ENCODE measurements around the gene PLVAP. TPM values are rescaled to one million over a fixed set of nuclear protein-coding genes. Genes with fewer than 3 reads are reported as not detected.
"Not testable (repeated sequence)": the region's sequence is repeated elsewhere in the genome, so short reads cannot be mapped to it uniquely, and the experiment has no call there.

PLVAP gene
- total RNA-seq, 1 experiment from 2014 or later = not detected

GRCh38 chr19:17378271-17378670 is 1.1 kb upstream of the PLVAP start:
- DNase-seq = no peak
- no peaks in the 10 kb centered on the region for H3K4me1 Mint-ChIP-seq (ENCODE audit: low read depth, unreplicated experiment)
- H3K4me3 ChIP-seq (ENCODE audit: low read depth, low read length) = no peak overlapping the region
- no peak for TF ChIP-seq CTCF (IDR thresholded peaks at IDR 0.05; ENCODE audit: insufficient read depth in 1 of 2, low read depth in 1 of 2, low read length in 1 of 2, severe bottlenecking in 1 of 2, unreplicated experiment in 1 of 2)
- H3K36me3 Mint-ChIP-seq (ENCODE audit: insufficient read depth, unreplicated experiment) = no peaks in the 10 kb centered on the region
- H3K9me3 ChIP-seq = no peaks in the 10 kb centered on the region
- no peaks in the 10 kb centered on the region for H3K9me3 Mint-ChIP-seq (ENCODE audit: unreplicated experiment)
- no peaks in the 10 kb centered on the region for H3K36me3 ChIP-seq (ENCODE audit: control insufficient read depth, insufficient read depth, low read length)
- H3K27me3 Mint-ChIP-seq (ENCODE audit: insufficient read depth, unreplicated experiment) = no peaks in the 10 kb centered on the region
- H3K27me3 ChIP-seq (replicated peaks; ENCODE audit: control insufficient read depth, insufficient read depth, low read length) = no peaks in the 10 kb centered on the region
- ChIA-PET POLR2A (no interaction called here), CTCF (no interaction called here)
- intact Hi-C loops (cut with micrococcal nuclease; ENCODE audit: unreplicated experiment) = no loop called here
- no TSS peak for BruUV-seq (replicated peaks)
- no peaks in the 10 kb centered on the region for H3K4me1 ChIP-seq
- H3K4me3 Mint-ChIP-seq (ENCODE audit: unreplicated experiment) = no peak overlapping the region
- H3K27ac Mint-ChIP-seq (ENCODE audit: unreplicated experiment) = no peak overlapping the region

GRCh38 chr19:17370026-17370587 is 7.0 kb downstream of the PLVAP start:
- no peak overlapping the region for H3K4me3 ChIP-seq (ENCODE audit: low read depth, low read length)
- intact Hi-C loops (cut with micrococcal nuclease; ENCODE audit: unreplicated experiment) = no loop called here
- POLR2A ChIA-PET = no interaction called here
- Mint-ChIP-seq H3K4me1 (ENCODE audit: low read depth, unreplicated experiment) (no peaks in the 10 kb centered on the region), H3K9me3 (ENCODE audit: unreplicated experiment) (no peaks in the 10 kb centered on the region), H3K4me3 (ENCODE audit: unreplicated experiment) (no peak overlapping the region), H3K36me3 (ENCODE audit: insufficient read depth, unreplicated experiment) (no peaks in the 10 kb centered on the region), H3K27me3 (ENCODE audit: insufficient read depth, unreplicated experiment) (no peaks in the 10 kb centered on the region), H3K27ac (ENCODE audit: unreplicated experiment) (no peak overlapping the region)
- no peaks in the 10 kb centered on the region for H3K4me1 ChIP-seq
- no TSS peak for BruUV-seq (replicated peaks)
- TF ChIP-seq CTCF (IDR thresholded peaks at IDR 0.05; ENCODE audit: insufficient read depth in 1 of 2, low read depth in 1 of 2, low read length in 1 of 2, severe bottlenecking in 1 of 2, unreplicated experiment in 1 of 2) = no peak
- H3K27me3 ChIP-seq (replicated peaks; ENCODE audit: control insufficient read depth, insufficient read depth, low read length) = no peaks in the 10 kb centered on the region
- no peaks in the 10 kb centered on the region for H3K36me3 ChIP-seq (ENCODE audit: control insufficient read depth, insufficient read depth, low read length)
- H3K9me3 ChIP-seq = no peaks in the 10 kb centered on the region
- CTCF ChIA-PET = no interaction called here
- no peak for DNase-seq

GRCh38 chr19:17365361-17365760 is 11.8 kb downstream of the PLVAP start:
- Mint-ChIP-seq H3K4me1 (ENCODE audit: low read depth, unreplicated experiment) (no peaks in the 10 kb centered on the region), H3K9me3 (ENCODE audit: unreplicated experiment) (no peaks in the 10 kb centered on the region), H3K4me3 (ENCODE audit: unreplicated experiment) (no peak overlapping the region), H3K36me3 (ENCODE audit: insufficient read depth, unreplicated experiment) (no peaks in the 10 kb centered on the region), H3K27ac (ENCODE audit: unreplicated experiment) (no peak overlapping the region), H3K27me3 (ENCODE audit: insufficient read depth, unreplicated experiment) (peaks cover 8% of the 10 kb centered on the region)
- ChIA-PET CTCF (no interaction called here), POLR2A (no interaction called here)
- no peaks in the 10 kb centered on the region for H3K4me1 ChIP-seq
- H3K27me3 ChIP-seq (replicated peaks; ENCODE audit: control insufficient read depth, insufficient read depth, low read length) = no peaks in the 10 kb centered on the region
- no peak for DNase-seq
- intact Hi-C loops (cut with micrococcal nuclease; ENCODE audit: unreplicated experiment) = no loop called here
- no peak overlapping the region for H3K4me3 ChIP-seq (ENCODE audit: low read depth, low read length)
- no peaks in the 10 kb centered on the region for H3K36me3 ChIP-seq (ENCODE audit: control insufficient read depth, insufficient read depth, low read length)
- no peak for TF ChIP-seq CTCF (IDR thresholded peaks at IDR 0.05; ENCODE audit: insufficient read depth in 1 of 2, low read depth in 1 of 2, low read length in 1 of 2, severe bottlenecking in 1 of 2, unreplicated experiment in 1 of 2)
- no peaks in the 10 kb centered on the region for H3K9me3 ChIP-seq
- no TSS peak for BruUV-seq (replicated peaks)

GRCh38 chr19:17363852-17364605 is 13.1 kb downstream of the PLVAP start:
- intact Hi-C loops (cut with micrococcal nuclease; ENCODE audit: unreplicated experiment); H3K36me3 Mint-ChIP-seq (ENCODE audit: insufficient read depth, unreplicated experiment); H3K4me3 ChIP-seq (ENCODE audit: low read depth, low read length); H3K36me3 ChIP-seq (ENCODE audit: control insufficient read depth, insufficient read depth, low read length); H3K27me3 ChIP-seq (replicated peaks; ENCODE audit: control insufficient read depth, insufficient read depth, low read length); H3K4me1 Mint-ChIP-seq (ENCODE audit: low read depth, unreplicated experiment); H3K27me3 Mint-ChIP-seq (ENCODE audit: insufficient read depth, unreplicated experiment); POLR2A ChIA-PET; BruUV-seq (replicated peaks); DNase-seq; H3K4me1 ChIP-seq; H3K9me3 Mint-ChIP-seq (ENCODE audit: unreplicated experiment); H3K9me3 ChIP-seq; H3K4me3 Mint-ChIP-seq (ENCODE audit: unreplicated experiment); H3K27ac Mint-ChIP-seq (ENCODE audit: unreplicated experiment): not testable (repeated sequence)
- CTCF ChIA-PET = interaction anchor here (0.7 kb wide), 1 partner anchor 22 kb away, joined by 5 read pairs; no protein-coding TSS in a partner anchor

Measured in Caco-2 (cell line).